SHP77 treated with DMSO at 0.1 percent for 48 hours (cell line): ENCODE data around the gene RAB35.
"Not testable (repeated sequence)": the region's sequence is repeated elsewhere in the genome, so short reads cannot be mapped to it uniquely, and the experiment has no call there.

ENCODE experiments used
- DNase-seq: peaks from one replicate; lab custom pipeline; 2025; lab: John Stamatoyannopoulos, UW

The RAB35 gene

GRCh38 chr12:120060717-120061116 is 55.8 kb downstream of the RAB35 start:
- no peak for DNase-seq

- no peak for DNase-seq
These were observed 56.4 kb downstream of the RAB35 start for GRCh38 chr12:120060196-120060595.

GRCh38 chr12:120056739-120057138 is 59.8 kb downstream of the RAB35 start:
- no peak for DNase-seq

- DNase-seq: no peak
These were observed 61.1 kb downstream of the RAB35 start for GRCh38 chr12:120055231-120056000.

GRCh38 chr12:120054293-120054692 is 62.3 kb downstream of the RAB35 start:
- DNase-seq: no peak

GRCh38 chr12:120051535-120051934 is 65.0 kb downstream of the RAB35 start:
- no peak for DNase-seq

GRCh38 chr12:120049426-120049825 is 67.1 kb downstream of the RAB35 start:
- DNase-seq: no peak

- no peak for DNase-seq
These were observed 68.3 kb downstream of the RAB35 start for GRCh38 chr12:120048263-120048662.

- DNase-seq: no peak
These were observed 69.5 kb downstream of the RAB35 start for GRCh38 chr12:120047072-120047471.

GRCh38 chr12:120045367-120045766 is 71.2 kb downstream of the RAB35 start:
- not testable (repeated sequence) for DNase-seq
